GM21717 (cell line): ENCODE results near the gene PPDPF.
"Not testable (repeated sequence)": the region's sequence is repeated elsewhere in the genome, so short reads cannot be mapped to it uniquely, and the experiment has no call there.

Source experiments
- ATAC-seq: cut with Tn5 transposase; IDR thresholded peaks from one replicate; pipeline ENCODE4 v1.9.1; 2021; ENCODE audit warnings: mild to moderate bottlenecking, moderate library complexity; ENCODE audit not compliant: unreplicated experiment

The PPDPF gene

GRCh38 chr20:63561624-63562396 lies 41.2 kb downstream of the PPDPF start:
- no peak for ATAC-seq

DNA sequence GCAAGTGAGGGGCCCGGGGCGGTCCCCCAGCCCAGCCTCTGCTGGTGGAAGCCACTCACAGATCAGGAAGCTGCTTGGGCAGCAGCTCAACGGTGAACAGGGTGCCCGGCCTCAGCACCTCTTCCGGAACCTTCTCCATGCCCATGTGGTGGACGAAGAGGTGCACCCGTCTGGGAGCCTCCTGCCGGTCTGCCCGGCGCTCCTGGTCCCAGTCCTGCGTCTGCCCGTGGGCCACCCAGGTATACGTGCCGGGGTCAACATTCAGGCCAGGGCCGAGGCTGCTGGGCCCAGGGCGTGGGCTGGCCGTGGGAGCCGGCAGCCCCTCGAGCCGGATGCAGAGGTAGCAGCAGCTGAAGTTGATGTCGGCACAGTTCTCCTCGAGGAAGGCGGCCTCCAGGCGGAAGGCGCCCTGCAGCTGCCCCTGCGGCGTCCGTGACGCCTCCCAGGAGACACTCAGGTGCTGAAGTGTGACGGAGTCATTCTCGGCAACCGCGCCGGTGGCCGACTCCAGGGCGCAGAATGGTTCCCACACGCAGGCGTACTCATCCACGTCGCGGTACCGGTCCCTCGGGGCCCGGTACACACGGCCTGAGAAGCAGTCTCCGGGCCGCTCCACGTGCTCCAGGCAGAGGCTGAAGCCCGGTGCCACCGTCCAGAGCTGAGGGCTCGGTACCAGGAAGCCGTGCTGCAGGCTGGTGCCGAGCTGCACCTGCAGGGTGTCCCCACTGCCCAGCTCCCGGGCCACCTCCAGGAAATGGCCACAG lies 42.1 kb downstream of the PPDPF start:
- ATAC-seq: no peak

- ATAC-seq: no peak
Measured at GRCh38 chr20:63563225-63563935, 42.8 kb downstream of the PPDPF start.

- ATAC-seq: no peak
Measured at GRCh38 chr20:63564036-63564810, 43.7 kb downstream of the PPDPF start.

DNA sequence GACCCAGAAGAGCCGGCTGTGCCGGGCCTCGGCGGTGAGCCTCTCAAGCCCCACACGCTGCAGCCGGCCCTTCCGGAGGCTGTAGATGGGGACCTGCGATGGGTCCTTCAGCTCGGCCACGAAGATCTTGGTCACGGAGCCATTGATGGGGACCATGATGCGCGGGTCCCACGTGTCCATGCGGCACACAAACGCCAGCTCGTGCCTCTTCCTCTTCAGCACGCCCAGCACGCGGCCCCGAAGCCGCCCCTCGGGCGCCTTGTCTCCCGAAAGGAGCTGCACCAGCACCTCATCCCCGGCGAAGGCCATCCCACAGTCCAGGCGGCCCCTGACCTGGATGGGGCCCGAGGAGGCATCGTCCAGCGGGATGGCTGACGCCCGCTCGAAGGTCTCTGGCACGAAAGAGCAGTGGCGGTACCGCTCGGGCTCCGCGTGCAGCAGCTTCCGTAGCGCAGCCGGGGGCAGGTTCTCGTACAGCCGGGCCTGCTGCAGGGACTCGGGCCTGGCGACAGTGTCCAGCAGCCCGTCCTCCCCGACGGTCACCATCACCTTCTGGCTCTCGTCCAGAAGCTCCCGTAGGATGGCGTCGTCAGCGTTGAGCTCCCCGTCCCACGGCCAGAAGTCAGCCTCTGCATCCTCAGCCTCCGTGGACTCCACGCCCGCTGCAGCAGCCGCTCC lies 44.6 kb downstream of the PPDPF start:
- ATAC-seq: no peak

DNA sequence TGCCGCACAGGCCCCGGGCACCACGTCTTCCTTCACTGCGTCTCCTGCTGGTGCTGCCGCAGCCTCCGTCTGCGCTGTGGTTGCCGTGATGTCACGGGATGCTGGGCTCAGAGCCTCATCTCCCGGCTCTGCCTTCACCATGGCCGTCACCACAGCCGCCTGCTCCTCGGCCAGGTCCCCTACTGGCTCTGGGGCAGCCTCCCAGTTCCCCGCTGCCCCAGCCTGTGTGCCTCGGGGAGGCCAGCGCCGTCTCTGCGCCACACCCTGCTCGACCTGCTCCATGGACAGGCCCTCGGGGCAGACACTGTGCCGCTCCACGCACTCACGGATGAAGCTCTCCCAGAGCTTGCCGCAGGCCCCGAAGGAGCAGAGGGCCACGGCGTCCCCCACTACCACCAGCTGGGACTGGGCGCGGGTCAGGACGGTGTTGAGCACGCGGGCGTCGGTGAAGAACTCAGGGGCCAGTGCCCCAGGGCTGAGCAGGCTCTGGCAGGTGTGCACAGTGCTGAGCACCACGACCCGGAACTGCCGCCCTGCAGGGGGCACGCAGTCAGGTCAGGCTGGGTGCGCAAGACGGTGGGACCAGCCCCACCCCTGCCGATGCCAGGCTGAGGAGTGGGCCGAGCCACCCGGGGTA lies 45.3 kb downstream of the PPDPF start:
- no peak for ATAC-seq

DNA sequence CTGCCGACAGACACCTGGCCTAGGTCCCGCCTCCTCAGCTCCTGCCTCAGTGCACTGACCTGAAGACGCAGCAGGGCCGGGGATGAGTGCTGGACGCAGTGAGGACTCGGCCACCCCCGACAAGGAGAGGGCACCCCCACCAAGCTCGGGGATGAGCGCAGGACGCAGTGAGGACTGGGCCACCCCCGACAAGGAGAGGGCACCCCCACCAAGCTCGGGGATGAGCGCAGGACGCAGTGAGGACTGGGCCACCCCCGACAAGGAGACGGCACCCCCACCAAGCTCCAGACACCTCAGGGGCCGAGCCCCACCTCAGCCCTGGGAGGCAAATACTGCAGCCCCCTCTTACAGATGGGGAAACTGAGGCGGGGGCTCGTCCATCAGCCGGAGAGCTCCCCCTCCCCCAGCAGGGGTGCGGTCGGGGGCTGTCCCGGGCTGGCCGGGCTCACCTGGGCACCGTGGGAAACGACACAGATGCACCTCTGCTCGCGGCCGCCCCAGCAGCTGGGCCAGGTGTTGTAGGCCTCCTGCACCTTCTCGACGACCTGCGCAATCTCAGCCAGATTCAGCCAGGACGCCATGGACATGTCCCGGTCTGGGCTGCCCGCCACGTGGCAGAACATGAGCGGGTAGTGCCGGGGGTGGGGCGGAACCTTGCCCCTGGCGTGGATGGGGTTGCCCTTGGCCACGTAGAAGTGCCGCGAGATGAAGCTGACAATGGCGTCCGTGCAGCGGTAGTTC lies 46.0 kb downstream of the PPDPF start:
- no peak for ATAC-seq

DNA sequence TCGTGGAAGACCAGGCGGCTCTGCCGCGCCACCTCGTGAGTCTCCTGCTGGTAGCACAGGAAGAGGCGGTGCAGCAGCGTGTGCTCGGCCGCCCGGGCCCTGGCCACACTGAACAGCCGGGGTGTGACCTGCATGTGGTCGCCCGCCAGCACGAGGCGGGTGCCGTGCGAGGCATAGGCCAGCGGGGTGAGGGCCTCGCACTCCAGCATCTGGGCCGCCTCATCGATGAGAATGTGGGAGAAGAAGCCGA lies 46.5 kb downstream of the PPDPF start:
- ATAC-seq: no peak

DNA sequence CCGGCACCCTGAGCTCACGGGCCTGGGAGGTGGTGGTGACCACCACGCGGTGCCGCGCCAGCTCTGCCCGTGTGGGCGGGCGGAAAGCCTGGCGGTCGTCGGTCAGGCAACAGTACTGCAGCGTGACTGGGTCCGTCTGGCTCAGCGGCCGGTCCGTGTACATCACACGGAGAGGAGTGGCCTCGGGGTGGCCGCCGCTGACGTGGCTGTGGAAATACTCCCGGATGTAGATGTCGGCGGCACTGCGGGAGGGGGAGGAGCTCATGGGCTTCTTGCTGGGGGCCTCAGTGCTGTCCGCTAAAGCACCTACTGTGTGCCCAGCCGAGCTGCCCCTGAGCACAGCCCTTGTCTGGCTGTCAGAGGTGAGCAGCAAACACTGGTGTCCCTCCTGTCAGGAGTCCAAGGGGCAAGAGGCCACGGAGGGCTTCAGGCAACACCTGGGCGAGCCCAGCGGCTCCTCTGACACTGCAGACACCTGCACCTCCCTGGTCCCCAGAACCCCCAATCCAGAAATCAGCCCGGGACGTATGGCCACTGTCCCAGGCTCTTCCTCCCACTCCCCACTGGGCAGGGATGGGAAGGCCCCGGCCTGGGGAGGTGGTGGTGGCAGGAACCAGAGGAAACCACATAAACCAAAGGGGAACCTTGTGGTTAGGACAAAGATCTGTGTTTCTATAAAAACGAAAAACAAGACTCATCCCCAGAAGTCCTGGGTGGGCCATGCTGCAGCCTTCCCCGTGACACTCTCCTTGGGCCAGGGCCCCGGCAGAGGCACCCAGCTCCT lies 47.0 kb downstream of the PPDPF start:
- ATAC-seq: peak; percentile 58

DNA sequence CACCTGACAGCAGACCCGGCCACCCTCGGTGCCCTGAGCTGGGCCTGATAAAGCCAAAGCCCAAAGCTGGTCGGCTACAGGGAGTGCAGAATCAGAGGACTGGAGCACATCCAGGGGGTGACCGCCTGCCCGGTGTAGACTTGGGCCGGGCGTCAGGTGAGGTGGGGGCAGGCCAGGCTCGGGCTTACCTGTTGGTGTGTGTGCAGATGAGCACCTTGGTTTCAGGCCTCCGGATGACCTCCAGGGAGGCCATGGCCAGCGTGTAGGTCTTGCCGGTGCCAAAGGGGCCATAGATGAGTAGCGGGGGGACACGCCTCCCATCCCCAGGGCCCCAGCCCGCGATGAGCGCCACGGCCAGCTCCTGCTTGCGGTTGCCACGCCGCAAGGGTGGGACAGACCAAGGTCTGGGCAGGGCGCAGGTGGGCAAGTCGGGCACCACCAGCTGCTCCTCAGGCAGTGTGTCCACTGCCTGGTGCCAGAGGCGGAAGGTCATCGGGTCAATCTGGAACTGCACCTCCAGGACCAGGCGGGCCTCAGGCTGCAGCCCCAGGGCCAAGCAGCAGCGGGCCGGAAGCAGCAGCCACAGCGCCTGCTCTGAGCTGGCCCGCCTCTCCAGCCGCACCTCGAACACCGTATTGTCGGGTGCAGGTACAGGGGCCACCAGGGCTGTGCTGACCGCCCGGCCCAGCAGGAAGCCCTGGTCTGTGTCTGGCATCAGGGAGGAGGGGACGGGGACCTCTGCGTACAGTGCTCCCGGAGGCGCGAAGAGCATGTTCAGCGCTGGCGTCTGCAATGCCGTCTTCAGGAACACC lies 47.8 kb downstream of the PPDPF start:
- peak; percentile 8 for ATAC-seq

- ATAC-seq: no peak
Measured at GRCh38 chr20:63568986-63569949, 48.7 kb downstream of the PPDPF start.

DNA sequence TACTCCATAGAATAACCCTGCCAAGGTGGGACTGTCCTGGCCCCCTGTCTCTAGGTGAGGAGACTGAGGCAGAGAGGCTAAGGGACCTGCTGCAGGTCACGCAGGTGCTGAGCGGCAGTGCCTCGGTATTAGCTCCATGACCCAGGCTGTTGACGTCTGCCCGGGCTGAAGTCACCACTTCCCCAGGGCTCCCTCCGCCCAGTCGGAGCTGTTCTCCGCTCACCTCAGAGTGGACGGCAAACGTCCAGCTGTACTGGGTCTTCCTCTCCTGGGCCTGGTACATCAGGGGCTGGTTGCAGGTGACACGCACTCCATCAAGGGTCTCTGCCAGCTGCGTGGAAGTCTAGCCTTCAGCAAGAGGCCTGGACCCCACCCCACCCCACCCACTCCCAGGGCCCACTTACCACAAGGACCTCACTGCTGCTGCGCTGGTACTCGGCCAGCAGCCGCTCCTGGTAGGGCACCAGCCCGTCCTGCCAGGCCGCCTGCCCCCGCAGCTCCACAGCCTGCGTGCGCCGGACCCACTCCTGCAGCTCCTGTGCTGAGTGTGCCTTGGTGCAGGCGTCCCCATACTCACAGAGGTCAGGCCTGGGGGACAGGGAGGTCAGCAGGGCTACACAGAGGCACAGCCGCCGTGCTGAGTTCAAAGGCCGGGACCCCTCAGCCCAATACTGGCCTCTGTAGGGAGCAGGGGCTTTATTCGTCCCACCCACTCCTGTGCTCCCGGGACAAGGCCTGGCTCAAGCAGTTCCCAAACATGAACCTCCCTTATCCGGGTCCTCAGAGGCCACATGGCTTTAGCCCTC lies 49.9 kb downstream of the PPDPF start:
- ATAC-seq: no peak

DNA sequence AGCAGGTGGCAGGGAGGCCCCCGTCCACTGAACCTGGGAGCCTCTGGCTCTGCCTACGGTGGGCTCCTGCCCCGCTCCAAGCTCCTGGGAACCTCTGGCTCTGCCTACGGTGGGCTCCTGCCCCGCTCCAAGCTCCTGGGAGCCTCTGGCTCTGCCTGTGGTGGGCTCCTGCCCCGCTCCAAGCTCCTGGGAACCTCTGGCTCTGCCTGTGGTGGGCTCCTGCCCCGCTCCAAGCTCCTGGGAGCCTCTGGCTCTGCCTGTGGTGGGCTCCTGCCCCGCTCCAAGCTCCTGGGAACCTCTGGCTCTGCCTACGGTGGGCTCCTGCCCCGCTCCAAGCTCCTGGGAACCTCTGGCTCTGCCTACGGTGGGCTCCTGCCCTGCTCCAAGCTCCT lies 50.5 kb downstream of the PPDPF start:
- ATAC-seq: not testable (repeated sequence)
